ENCODE data around the gene MIOS.
"Not testable (repeated sequence)": the region's sequence is repeated elsewhere in the genome, so short reads cannot be mapped to it uniquely, and the experiment has no call there.

The MIOS gene

GRCh38 chr7:7654964-7655715 is 88.5 kb downstream of the MIOS start:
- H3K27ac ChIP-seq: no peak overlapping the region
- TF ChIP-seq ZFX (IDR thresholded peaks at IDR 0.05): no peak
- TF ChIP-seq, protein P1, sequence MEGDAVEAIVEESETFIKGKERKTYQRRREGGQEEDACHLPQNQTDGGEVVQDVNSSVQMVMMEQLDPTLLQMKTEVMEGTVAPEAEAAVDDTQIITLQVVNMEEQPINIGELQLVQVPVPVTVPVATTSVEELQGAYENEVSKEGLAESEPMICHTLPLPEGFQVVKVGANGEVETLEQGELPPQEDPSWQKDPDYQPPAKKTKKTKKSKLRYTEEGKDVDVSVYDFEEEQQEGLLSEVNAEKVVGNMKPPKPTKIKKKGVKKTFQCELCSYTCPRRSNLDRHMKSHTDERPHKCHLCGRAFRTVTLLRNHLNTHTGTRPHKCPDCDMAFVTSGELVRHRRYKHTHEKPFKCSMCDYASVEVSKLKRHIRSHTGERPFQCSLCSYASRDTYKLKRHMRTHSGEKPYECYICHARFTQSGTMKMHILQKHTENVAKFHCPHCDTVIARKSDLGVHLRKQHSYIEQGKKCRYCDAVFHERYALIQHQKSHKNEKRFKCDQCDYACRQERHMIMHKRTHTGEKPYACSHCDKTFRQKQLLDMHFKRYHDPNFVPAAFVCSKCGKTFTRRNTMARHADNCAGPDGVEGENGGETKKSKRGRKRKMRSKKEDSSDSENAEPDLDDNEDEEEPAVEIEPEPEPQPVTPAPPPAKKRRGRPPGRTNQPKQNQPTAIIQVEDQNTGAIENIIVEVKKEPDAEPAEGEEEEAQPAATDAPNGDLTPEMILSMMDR (conservative IDR thresholded peaks at IDR 0.05): no peak

DNA sequence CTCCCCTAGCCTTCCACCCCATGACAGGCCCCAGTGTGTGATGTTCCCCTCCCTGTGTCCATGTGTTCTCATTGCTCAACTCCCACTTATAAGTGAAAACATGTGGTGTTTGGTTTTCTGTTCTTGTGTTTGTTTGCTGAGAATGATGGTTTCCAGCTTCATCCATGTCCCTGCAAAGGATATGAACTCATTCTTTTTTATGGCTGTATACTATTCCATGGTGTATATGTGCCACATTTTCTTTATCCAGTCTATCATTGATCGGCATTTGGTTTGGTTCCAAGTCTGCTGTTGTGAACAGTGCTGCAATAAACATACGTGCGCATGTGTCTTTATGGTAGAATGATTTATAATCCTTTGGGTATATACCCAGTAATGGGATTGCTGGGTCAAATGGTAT is 89.8 kb downstream of the MIOS start:
- H3K27ac ChIP-seq: not testable (repeated sequence)

Measured in C4-2B (cell line).